ACC112 (cell line): ENCODE measurements around the gene OR56A5.

Source experiments
- H2AFZ ChIP-seq: fragments of 200-600 bp; sonication (generic); one replicate; pipeline ENCODE4 v1.6.0; 2017; ENCODE audit warnings: antibody characterized with exemption, low read length; ENCODE audit not compliant: unreplicated experiment
- H3K27ac ChIP-seq: fragments of 200-600 bp; sonication (generic); 2 replicates; pipeline ENCODE4 v1.5.1; 2014; ENCODE audit warnings: low read depth, mild to moderate bottlenecking, antibody characterized with exemption, low read length, moderate library complexity
- H3K27me3 ChIP-seq: fragments of 200-600 bp; sonication (generic); 2 replicates; pipeline ENCODE4 v1.6.1; 2014; ENCODE audit warnings: mild to moderate bottlenecking, antibody characterized with exemption, low read length, moderate library complexity, mixed read lengths; ENCODE audit not compliant: insufficient read depth
- H3K36me3 ChIP-seq: fragments of 200-600 bp; sonication (generic); 2 replicates; pipeline ENCODE4 v1.6.1; 2016; ENCODE audit warnings: mild to moderate bottlenecking, antibody characterized with exemption, low read length, moderate library complexity, mixed read lengths; ENCODE audit not compliant: insufficient read depth
- H3K4me1 ChIP-seq: fragments of 200-600 bp; sonication (generic); one replicate; pipeline ENCODE4 v1.6.1; 2016; ENCODE audit warnings: low read length, mixed read lengths; ENCODE audit not compliant: insufficient read depth, unreplicated experiment, control insufficient read depth
- H3K4me3 ChIP-seq: fragments of 200-600 bp; sonication (generic); 2 replicates; pipeline ENCODE4 v1.5.1; 2014; ENCODE audit warnings: mild to moderate bottlenecking, low read depth, low read length
- H3K79me2 ChIP-seq: fragments of 200-600 bp; sonication (generic); one replicate; pipeline ENCODE4 v1.6.0; 2016; ENCODE audit warnings: low read length; ENCODE audit not compliant: control insufficient read depth, unreplicated experiment, insufficient read depth

The OR56A5 gene

GRCh38 chr11:5933116-5933515 lies 35.2 kb downstream of the OR56A5 start:
- no peak overlapping the region for H3K4me3 ChIP-seq
- no peaks in the 10 kb centered on the region for H3K36me3 ChIP-seq
- H2AFZ ChIP-seq, result no peak overlapping the region
- no peaks in the 10 kb centered on the region for H3K79me2 ChIP-seq
- H3K27ac ChIP-seq, result no peak overlapping the region
- no peaks in the 10 kb centered on the region for H3K27me3 ChIP-seq
- H3K4me1 ChIP-seq, result no peaks in the 10 kb centered on the region

GRCh38 chr11:5932671-5933070 lies 35.6 kb downstream of the OR56A5 start:
- Histone ChIP-seq H3K4me3 (no peak overlapping the region), H2AFZ (no peak overlapping the region), H3K27ac (no peak overlapping the region), H3K4me1 (no peaks in the 10 kb centered on the region), H3K27me3 (no peaks in the 10 kb centered on the region), H3K79me2 (no peaks in the 10 kb centered on the region), H3K36me3 (no peaks in the 10 kb centered on the region)

GRCh38 chr11:5931061-5931460 lies 37.2 kb downstream of the OR56A5 start:
- Histone ChIP-seq H3K36me3 (no peaks in the 10 kb centered on the region), H2AFZ (no peak overlapping the region), H3K4me1 (no peaks in the 10 kb centered on the region), H3K27me3 (no peaks in the 10 kb centered on the region), H3K79me2 (no peaks in the 10 kb centered on the region), H3K27ac (no peak overlapping the region), H3K4me3 (no peak overlapping the region)

GRCh38 chr11:5930614-5931013 lies 37.7 kb downstream of the OR56A5 start:
- H2AFZ ChIP-seq, result no peak overlapping the region
- no peak overlapping the region for H3K4me3 ChIP-seq
- H3K36me3 ChIP-seq, result no peaks in the 10 kb centered on the region
- no peaks in the 10 kb centered on the region for H3K27me3 ChIP-seq
- no peaks in the 10 kb centered on the region for H3K4me1 ChIP-seq
- no peak overlapping the region for H3K27ac ChIP-seq
- H3K79me2 ChIP-seq, result no peaks in the 10 kb centered on the region

GRCh38 chr11:5929571-5930368 lies 38.5 kb downstream of the OR56A5 start:
- H3K27ac ChIP-seq, result no peak overlapping the region
- H3K4me3 ChIP-seq, result no peak overlapping the region
- H3K36me3 ChIP-seq, result no peaks in the 10 kb centered on the region
- no peaks in the 10 kb centered on the region for H3K79me2 ChIP-seq
- H3K4me1 ChIP-seq, result no peaks in the 10 kb centered on the region
- no peaks in the 10 kb centered on the region for H3K27me3 ChIP-seq
- no peak overlapping the region for H2AFZ ChIP-seq

GRCh38 chr11:5928811-5929210 lies 39.5 kb downstream of the OR56A5 start:
- no peaks in the 10 kb centered on the region for H3K27me3 ChIP-seq
- H3K36me3 ChIP-seq, result no peaks in the 10 kb centered on the region
- H3K4me3 ChIP-seq, result no peak overlapping the region
- H2AFZ ChIP-seq, result no peak overlapping the region
- no peaks in the 10 kb centered on the region for H3K4me1 ChIP-seq
- no peaks in the 10 kb centered on the region for H3K79me2 ChIP-seq
- no peak overlapping the region for H3K27ac ChIP-seq

GRCh38 chr11:5928271-5928670 lies 40.0 kb downstream of the OR56A5 start:
- no peaks in the 10 kb centered on the region for H3K4me1 ChIP-seq
- no peaks in the 10 kb centered on the region for H3K27me3 ChIP-seq
- H3K27ac ChIP-seq, result no peak overlapping the region
- no peaks in the 10 kb centered on the region for H3K79me2 ChIP-seq
- no peak overlapping the region for H2AFZ ChIP-seq
- H3K4me3 ChIP-seq, result no peak overlapping the region
- H3K36me3 ChIP-seq, result no peaks in the 10 kb centered on the region

- Histone ChIP-seq H3K79me2 (no peaks in the 10 kb centered on the region), H2AFZ (no peak overlapping the region), H3K4me3 (no peak overlapping the region)
Observed at GRCh38 chr11:5923794-5924193, 44.5 kb downstream of the OR56A5 start.

GRCh38 chr11:5923427-5923776 lies 44.9 kb downstream of the OR56A5 start:
- Histone ChIP-seq H3K27me3 (no peaks in the 10 kb centered on the region), H3K36me3 (no peaks in the 10 kb centered on the region), H3K27ac (no peak overlapping the region), H3K79me2 (no peaks in the 10 kb centered on the region), H3K4me3 (no peak overlapping the region), H2AFZ (no peak overlapping the region), H3K4me1 (no peaks in the 10 kb centered on the region)

More at GRCh38 chr11:5923794-5924193, 44.5 kb downstream of the OR56A5 start:
- Histone ChIP-seq H3K4me1 (no peaks in the 10 kb centered on the region), H3K36me3 (no peaks in the 10 kb centered on the region), H3K27me3 (no peaks in the 10 kb centered on the region), H3K27ac (no peak overlapping the region)

GRCh38 chr11:5922749-5923426 lies 45.4 kb downstream of the OR56A5 start:
- H2AFZ ChIP-seq, result no peak overlapping the region
- H3K36me3 ChIP-seq, result no peaks in the 10 kb centered on the region
- H3K79me2 ChIP-seq, result no peaks in the 10 kb centered on the region
- H3K27me3 ChIP-seq, result no peaks in the 10 kb centered on the region
- no peak overlapping the region for H3K4me3 ChIP-seq
- H3K4me1 ChIP-seq, result no peaks in the 10 kb centered on the region
- no peak overlapping the region for H3K27ac ChIP-seq
